GM18505 (cell line): ENCODE results near the gene CD68.
"Not testable (repeated sequence)": the region's sequence is repeated elsewhere in the genome, so short reads cannot be mapped to it uniquely, and the experiment has no call there.

Source experiments
- ATAC-seq: cut with Tn5 transposase; IDR thresholded peaks from one replicate; pipeline ENCODE4 v1.9.1; 2021; ENCODE audit not compliant: unreplicated experiment
- POLR2A ChIP-seq: IDR thresholded peaks from 4 replicates; pipeline ENCODE4 v1.6.1; 2011; ENCODE audit warnings: borderline replicate concordance; ENCODE audit not compliant: insufficient read depth, insufficient read length; ENCODE audit errors: extremely low read depth

CD68 gene

DNA sequence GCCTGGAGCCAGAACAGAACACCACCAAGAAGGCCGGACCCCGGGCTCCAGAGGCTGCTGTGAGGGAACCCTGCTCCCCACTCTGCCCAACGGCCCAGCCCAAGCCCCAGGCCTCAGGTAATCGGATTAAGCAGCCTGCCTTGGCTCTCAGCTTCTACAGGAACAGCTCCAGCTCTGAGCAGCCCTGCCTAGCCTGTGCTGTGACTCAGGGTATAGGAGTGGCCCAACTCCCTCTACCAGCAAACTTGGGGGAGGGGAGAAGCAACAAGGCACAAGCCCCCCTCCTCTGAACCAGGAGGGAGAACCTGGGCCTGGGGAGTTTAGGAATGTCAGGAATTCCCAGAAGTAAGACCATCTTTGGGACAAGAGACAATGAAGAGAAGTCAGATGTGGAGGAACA lies 11.3 kb downstream of the CD68 start:
- no peak for TF ChIP-seq POLR2A
- ATAC-seq = no peak

DNA sequence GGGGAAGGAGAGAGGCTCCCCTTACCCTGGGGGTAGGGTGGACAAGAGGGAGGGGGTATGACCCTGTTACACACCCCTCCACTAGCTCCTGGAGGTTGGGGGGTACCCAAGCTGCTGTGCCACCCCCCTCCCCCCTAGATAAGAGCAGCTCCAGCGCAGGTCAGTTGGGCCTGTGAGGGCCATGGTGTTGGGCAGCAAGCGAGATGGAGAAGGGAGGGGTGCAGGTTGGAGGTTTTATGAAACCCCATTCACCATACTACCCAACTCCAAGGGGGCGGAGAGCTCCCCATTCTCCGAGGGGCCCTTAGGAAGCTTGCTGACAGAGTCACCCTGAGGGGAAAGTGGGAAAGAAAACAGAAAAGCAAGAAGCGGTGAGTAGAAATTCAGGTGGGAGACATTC lies 12.2 kb downstream of the CD68 start:
- no peak for TF ChIP-seq POLR2A
- ATAC-seq = no peak

DNA sequence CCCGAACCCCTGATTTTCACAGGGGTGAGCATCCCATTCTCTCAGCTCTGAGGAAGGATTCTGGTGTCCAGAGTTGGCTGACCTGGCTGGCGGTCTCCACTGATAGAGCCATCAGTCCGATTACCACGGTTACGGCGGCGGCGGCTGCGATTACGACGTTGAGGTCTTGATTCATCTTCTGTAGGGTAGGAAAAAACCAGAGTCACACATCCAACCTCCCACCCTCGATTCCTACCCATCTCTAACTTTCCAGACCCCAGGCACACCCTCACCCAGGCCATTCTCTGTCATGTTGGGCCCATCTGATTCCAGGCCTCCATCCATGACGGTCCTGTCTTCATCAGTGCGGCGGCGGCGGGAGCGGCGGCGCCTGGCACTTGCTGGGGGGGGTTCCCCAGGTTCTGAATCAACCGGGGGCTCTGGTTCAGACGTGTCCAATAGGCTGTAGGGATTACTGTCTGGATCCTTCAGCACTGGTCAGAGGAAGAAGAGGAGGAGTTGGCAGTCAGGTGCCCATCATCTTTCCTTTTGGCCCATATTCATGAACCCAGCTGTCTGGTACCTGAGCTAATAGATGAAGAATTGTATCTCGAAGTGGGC lies 13.1 kb downstream of the CD68 start:
- no peak for TF ChIP-seq POLR2A
- ATAC-seq = no peak

DNA sequence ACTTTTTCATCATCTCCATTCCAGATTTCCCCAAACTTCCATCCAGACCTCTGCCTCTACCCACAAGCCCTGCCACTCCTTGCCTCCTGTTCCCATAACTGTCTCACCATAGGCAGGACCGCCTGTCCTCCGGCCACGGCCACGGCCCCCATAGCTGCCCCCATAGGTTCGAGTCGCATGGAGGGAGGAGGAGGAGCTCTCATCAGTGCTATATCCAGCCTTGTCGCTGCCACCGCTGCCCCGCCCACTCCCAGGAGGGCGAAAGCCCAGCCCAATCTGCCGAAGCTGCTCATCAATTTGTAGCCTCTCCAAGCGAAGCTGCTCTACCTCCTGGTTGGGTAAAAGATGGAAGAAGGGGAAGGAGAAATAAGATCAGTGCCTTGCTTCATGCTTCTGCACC lies 13.9 kb downstream of the CD68 start:
- no peak for TF ChIP-seq POLR2A
- no peak for ATAC-seq

DNA sequence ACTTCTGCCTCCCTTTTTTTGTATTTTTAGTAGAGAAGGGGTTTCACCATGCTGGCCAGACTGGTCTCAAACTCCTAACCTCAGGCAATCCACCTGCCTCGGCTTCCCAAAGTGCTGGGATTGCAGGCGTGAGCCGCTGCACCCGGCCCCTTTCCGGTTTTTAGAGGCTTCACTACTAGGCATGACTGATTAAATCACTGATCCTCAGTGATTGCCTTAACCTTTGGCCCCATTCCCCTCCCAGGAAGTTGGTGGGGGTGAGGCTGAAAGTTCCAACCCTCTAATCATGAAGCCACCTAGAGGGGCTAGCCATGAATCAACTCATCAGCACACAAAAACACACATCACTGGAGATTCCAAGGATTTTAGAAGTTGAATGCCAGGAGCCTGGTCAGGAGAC lies 18.1 kb downstream of the CD68 start:
- not testable (repeated sequence) for ATAC-seq

DNA sequence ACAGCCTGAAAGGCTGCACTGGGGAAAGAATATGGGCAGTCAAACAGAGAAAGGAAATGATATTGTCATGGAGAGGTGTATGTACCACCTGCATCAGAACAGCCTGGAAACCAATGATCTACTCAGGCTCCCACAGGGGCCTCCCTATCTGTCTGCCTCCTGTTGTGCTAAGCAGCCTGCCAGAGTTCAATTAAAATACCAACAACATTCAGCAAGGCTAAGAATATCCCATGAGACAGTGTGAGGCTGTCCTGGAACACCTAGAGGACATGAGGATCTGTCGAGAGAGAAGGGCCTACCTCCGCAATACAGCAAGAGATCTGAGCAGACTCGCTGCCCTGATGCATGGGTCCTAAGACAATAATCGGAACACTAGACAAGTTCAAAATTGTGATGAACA lies 26.8 kb downstream of the CD68 start:
- no peak for ATAC-seq

DNA sequence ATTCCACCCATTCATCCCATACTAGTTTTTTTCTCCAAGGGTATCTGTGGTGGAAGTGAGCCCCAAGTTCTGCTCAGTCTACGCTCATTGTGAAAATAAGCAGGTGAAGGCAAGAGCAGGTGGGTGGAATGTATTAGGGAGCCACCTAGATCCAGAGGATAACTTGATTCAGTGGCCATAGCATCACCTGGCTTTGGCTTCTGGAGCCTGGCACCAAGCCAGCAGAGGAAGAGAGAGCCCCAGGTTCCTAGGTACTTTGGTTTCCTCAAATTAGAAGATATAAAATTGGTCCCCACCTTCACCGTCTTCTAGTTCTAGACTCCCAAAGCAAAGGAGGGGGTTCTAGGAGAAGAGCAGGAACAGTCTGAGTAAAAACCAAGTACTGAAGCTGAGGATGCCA lies 31.2 kb downstream of the CD68 start:
- ATAC-seq = no peak
- no peak for TF ChIP-seq POLR2A

More for the DNA sequence above, 26.8 kb downstream of the CD68 start:
- TF ChIP-seq POLR2A = no peak

DNA sequence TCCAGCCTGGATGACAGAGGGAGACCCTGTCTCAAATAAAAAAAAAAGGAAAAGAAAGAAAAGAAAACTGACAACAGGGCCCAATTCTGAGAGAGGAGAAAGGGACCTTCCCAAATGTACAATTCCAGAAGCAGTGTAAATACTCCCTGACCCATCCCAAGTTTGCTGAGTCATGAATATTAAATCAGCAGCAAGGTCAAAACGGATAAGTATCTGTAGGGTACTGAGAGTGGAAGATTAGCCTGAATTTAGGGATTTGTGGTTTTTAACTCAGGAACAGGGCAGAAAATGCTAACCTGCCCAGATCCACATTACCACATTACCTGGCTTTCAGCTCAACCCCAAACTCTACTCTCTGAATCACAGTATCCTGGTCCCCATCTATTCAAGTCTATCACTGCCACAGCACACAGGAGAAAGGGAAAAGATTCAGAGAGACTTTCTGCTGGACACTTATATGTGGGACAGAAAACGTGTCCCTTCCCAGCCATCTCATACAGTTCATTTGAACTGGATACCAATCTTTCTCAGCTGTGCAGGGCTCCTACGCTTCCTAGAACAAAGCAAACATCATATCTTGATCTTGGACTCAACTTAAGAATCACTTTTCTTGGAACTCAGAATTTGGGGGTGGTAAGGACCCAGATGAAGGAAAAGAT lies 32.3 kb downstream of the CD68 start:
- ATAC-seq = no peak
- TF ChIP-seq POLR2A = no peak

DNA sequence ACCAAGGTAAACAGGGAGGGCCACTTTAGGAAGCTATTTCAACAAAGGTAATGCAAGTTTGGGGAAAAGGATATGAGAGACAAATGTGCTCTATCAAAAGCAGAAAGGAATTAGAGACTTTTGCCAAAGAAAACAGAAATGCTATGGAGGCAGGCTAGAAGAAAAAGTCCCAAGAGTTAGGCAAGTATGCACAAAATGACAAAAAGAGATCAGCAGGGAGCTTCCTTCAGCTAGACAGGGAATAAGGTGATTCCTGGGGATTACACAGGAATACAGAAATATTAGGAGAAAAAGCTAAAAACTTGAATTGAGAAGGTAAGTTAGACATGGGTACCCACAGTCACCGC lies 32.8 kb downstream of the CD68 start:
- no peak for ATAC-seq

DNA sequence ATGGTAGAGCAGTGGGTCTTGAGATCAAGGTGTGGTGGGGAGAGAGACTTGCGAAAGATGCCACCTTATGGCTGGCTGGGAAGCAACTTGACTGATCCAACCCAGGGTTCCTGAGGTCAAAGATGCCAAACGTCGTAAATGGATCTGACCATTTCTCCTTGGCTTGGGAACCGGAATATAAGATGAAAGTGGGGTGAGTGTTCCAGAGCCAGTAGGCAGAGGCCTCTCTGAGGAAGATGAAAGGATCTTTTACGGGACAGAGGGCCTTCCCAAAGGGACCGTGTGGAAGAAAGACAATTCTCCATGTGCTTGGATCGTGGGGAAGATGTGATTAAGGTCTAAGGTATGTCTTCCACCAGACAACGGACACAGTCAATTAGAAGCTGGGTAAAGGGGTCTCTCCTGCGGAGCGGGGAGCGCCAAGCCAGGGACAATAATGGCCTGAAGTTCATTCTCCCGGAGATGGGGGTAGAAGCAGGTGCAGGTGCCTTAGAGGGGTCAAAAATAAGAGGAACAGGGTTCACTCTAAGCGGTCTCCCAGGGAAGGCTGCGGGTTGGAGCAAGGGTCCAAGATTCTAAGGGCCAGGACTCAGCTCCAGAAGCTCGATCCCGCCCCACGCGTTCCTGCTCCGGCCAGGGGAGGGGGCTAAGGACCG lies 34.5 kb downstream of the CD68 start:
- TF ChIP-seq POLR2A = no peak
- no peak for ATAC-seq

More for the DNA sequence above, 32.8 kb downstream of the CD68 start:
- TF ChIP-seq POLR2A = no peak

DNA sequence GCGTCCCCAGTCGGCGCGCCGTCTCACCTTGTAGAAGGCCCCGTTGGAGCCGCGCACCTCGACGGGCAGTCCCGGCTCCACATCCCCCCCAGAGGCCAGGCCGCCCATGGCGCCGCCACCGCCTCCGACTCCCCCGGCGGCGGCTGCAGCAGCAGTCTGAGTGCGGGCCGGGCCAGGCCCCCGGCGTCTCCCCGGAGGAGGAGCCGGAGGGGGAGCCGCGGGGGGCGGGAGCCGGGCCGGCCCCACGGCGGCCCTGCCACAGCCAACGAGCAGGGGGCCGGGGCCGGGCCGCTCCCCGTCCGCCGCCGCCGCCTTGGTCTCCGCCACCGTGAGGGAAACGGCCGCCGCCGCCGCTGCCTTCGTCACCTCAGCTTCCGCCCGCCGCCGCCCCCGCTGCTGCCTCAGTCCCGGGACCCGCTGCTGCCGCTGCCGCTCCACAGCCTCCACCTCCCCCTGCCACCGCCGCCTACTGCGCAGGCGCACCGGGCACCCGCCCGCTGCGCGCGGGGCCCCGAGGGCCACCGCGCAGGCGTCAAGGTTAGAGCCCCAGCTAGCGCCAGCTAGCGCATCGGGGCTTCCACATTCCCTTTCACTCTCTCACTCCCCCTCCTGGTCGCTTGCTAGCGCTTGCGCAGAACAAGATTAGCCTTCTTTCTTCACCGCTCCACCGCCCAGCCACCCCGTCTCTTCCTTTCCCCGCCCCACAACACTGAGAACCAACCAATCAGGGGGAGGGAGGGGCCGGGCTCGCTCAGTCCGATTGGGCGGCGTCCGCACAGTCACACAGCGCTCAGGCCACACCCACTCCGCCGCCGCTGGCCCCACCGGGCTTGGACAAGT lies 35.2 kb downstream of the CD68 start, which contains the start of gene FXR2:
FXR2 (minus strand) TSS at position 473 of the 840 bp plus-strand sequence; CDS start at position 108, 365 bp downstream.
- peak; percentile 67 for TF ChIP-seq POLR2A
- ATAC-seq = peak; percentile 79

DNA sequence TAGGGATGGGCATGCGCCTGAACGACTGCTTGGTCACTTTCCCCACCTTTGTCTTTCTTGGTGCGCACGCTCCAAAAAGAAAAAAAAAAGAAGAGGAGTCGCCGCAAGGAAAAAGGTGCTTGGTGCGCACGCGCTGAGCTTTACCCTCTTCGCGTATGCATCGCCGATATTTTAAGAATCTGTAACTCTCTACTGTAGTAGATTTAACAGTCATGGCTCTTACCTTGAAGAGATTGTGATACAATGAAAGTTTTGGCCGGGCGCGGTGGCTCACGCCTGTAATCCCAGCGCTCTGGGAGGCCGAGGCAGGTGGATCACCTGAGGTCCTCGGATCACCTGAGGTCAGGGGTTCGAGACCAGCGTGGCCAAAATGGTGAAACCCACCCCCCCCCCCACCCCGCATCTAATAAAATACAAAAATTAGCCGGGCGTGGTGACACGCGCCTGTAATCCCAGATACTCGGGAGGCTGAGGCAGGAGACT lies 35.9 kb downstream of the CD68 start:
- peak; percentile 15 for TF ChIP-seq POLR2A
- ATAC-seq = no peak

DNA sequence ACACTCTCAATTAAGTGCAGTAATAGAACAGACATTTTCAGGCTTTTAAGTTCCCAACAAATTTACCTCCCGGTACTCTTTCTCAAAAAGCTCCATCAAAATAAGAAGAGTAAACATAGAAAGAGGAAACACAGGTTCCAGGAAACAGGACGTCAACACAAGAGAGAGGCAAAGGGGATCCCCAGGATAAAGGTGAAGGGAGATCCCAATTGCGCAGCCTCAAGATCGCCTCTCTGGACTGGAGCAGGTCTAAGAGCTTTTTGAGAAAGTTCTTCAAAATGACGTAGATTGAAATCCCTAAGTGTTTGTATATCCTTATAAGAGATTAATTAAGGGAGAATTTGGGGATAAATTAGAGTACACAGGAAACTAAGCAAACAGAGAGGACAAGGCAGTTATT lies 39.2 kb downstream of the CD68 start:
- ATAC-seq = no peak
- TF ChIP-seq POLR2A = no peak
